ENCODE results near the gene MLC1. TPM values are rescaled to one million over a fixed set of nuclear protein-coding genes. Genes with fewer than 3 reads are reported as not detected.

The MLC1 gene
- total RNA-seq, 1 donor from 2014 or later = 0.66 TPM

GRCh38 chr22:50015451-50016307 lies 69.5 kb downstream of the MLC1 start:
- intact Hi-C loops (cut with micrococcal nuclease) = no loop called here
- H3K27me3 ChIP-seq (ENCODE audit: low read depth) = peaks cover 86% of the 10 kb centered on the region
- no peak overlapping the region for H3K4me3 ChIP-seq
- no peak for DNase-seq
- no peaks in the 10 kb centered on the region for H3K9me3 ChIP-seq (replicated peaks)
- no peaks in the 10 kb centered on the region for H3K36me3 ChIP-seq
- H3K27ac ChIP-seq (replicated peaks) = no peak overlapping the region
- H3K4me1 ChIP-seq = peaks cover 10% of the 10 kb centered on the region
- TF ChIP-seq CTCF (IDR thresholded peaks at IDR 0.05; ENCODE audit: borderline replicate concordance) = no peak

- H3K4me3 ChIP-seq = no peak overlapping the region
- peak; percentile 8 for DNase-seq
- no peaks in the 10 kb centered on the region for H3K9me3 ChIP-seq (replicated peaks)
- intact Hi-C loops (cut with micrococcal nuclease) = no loop called here
- no peak overlapping the region for H3K27ac ChIP-seq (replicated peaks)
- H3K27me3 ChIP-seq (ENCODE audit: low read depth) = peaks cover 94% of the 10 kb centered on the region
- H3K4me1 ChIP-seq = peaks cover 10% of the 10 kb centered on the region
- no peak for TF ChIP-seq CTCF (IDR thresholded peaks at IDR 0.05; ENCODE audit: borderline replicate concordance)
- no peaks in the 10 kb centered on the region for H3K36me3 ChIP-seq
Measured at GRCh38 chr22:50014655-50015401, 70.4 kb downstream of the MLC1 start.

GRCh38 chr22:50014053-50014501 lies 71.1 kb downstream of the MLC1 start:
- H3K4me3 ChIP-seq = no peak overlapping the region
- no peaks in the 10 kb centered on the region for H3K36me3 ChIP-seq
- no peak overlapping the region for H3K27ac ChIP-seq (replicated peaks)
- intact Hi-C loops (cut with micrococcal nuclease) = no loop called here
- no peaks in the 10 kb centered on the region for H3K9me3 ChIP-seq (replicated peaks)
- peaks cover 97% of the 10 kb centered on the region for H3K27me3 ChIP-seq (ENCODE audit: low read depth)
- no peak for TF ChIP-seq CTCF (IDR thresholded peaks at IDR 0.05; ENCODE audit: borderline replicate concordance)
- peaks cover 10% of the 10 kb centered on the region for H3K4me1 ChIP-seq
- DNase-seq = peak; percentile 9

- peak; percentile 14 for DNase-seq
Measured at GRCh38 chr22:50012211-50013181, 72.7 kb downstream of the MLC1 start, which contains the start of gene IL17REL. TSS of gene IL17REL (minus strand) at chr22:50012765. CDS start at chr22:50012646, 119 bp downstream.

More at GRCh38 chr22:50012211-50013181, 72.7 kb downstream of the MLC1 start, which contains the start of gene IL17REL:
- Histone ChIP-seq H3K27ac (replicated peaks) (no peak within 1 kb of the TSS), H3K4me1 (peaks cover 10% of the 10 kb centered on the region), H3K36me3 (no peaks in the 10 kb centered on the region), H3K27me3 (ENCODE audit: low read depth) (peaks cover 93% of the 10 kb centered on the region), H3K4me3 (no peak within 1 kb of the TSS), H3K9me3 (replicated peaks) (no peaks in the 10 kb centered on the region)
- intact Hi-C loops (cut with micrococcal nuclease) = no loop called here
- TF ChIP-seq CTCF (IDR thresholded peaks at IDR 0.05; ENCODE audit: borderline replicate concordance) = peak; percentile 31

Measured in left ventricle myocardium inferior (tissue), 1 donor.